Progenitor cell of endocrine pancreas (in vitro differentiated cells): ENCODE data around the gene POM121C. TPM values are rescaled to one million over a fixed set of nuclear protein-coding genes. Genes with fewer than 3 reads are reported as not detected.
A peak's percentile ranks its signal among the peaks of the same experiment; 100 is the strongest.
"Not testable (repeated sequence)": the region's sequence is repeated elsewhere in the genome, so short reads cannot be mapped to it uniquely, and the experiment has no call there.

Source experiments
- DNase-seq: peaks from one replicate; pipeline ENCODE4 v3.0.0; 2021; ENCODE audit warnings: low spot score; ENCODE audit not compliant: unreplicated experiment
- H3K27ac Mint-ChIP-seq: 2 replicates; pipeline ENCODE4 v1.8.0; 2021; ENCODE audit warnings: mild to moderate bottlenecking, moderate library complexity, mixed read lengths
- H3K27me3 Mint-ChIP-seq: 2 replicates; pipeline ENCODE4 v1.8.0; 2021; ENCODE audit warnings: mixed read lengths
- H3K36me3 Mint-ChIP-seq: 2 replicates; pipeline ENCODE4 v1.8.0; 2022; ENCODE audit warnings: mixed read lengths; ENCODE audit not compliant: insufficient read depth
- H3K4me1 Mint-ChIP-seq: 2 replicates; pipeline ENCODE4 v1.8.0; 2021; ENCODE audit warnings: low read depth, mixed read lengths
- H3K4me3 Mint-ChIP-seq: 2 replicates; pipeline ENCODE4 v1.8.0; 2021; ENCODE audit warnings: low read depth, mild to moderate bottlenecking, moderate library complexity, mixed read lengths
- H3K9me3 Mint-ChIP-seq: 2 replicates; pipeline ENCODE4 v1.8.0; 2021; ENCODE audit warnings: low read depth, mixed read lengths
- total RNA-seq: library from RNA; stranded (reverse); gene quantifications from 2 replicates; pipeline ENCODE4 v1.2.1, GENCODE V29; 2021

Gene POM121C
- total RNA-seq, 1 donor from 2014 or later = 70.6 TPM

- peak overlapping the region; percentile 33 for H3K27ac Mint-ChIP-seq
- DNase-seq, H3K9me3 Mint-ChIP-seq, H3K4me3 Mint-ChIP-seq, H3K27me3 Mint-ChIP-seq, H3K4me1 Mint-ChIP-seq: not testable (repeated sequence)
- peaks cover 16% of the 10 kb centered on the region for H3K36me3 Mint-ChIP-seq
Observed at GRCh38 chr7:75439000-75439399, 47.1 kb downstream of the POM121C start.

- not testable (repeated sequence) for H3K9me3 Mint-ChIP-seq, H3K27ac Mint-ChIP-seq, H3K36me3 Mint-ChIP-seq, H3K4me3 Mint-ChIP-seq, H3K27me3 Mint-ChIP-seq, DNase-seq, H3K4me1 Mint-ChIP-seq
Observed at GRCh38 chr7:75423481-75423880, 62.6 kb downstream of the POM121C start.

GRCh38 chr7:75421798-75422710 lies 64.0 kb downstream of the POM121C start:
- H3K4me3 Mint-ChIP-seq, H3K36me3 Mint-ChIP-seq, DNase-seq, H3K27me3 Mint-ChIP-seq, H3K9me3 Mint-ChIP-seq, H3K4me1 Mint-ChIP-seq, H3K27ac Mint-ChIP-seq: not testable (repeated sequence)

- H3K36me3 Mint-ChIP-seq, H3K4me3 Mint-ChIP-seq, H3K9me3 Mint-ChIP-seq, H3K27me3 Mint-ChIP-seq, DNase-seq, H3K4me1 Mint-ChIP-seq: not testable (repeated sequence)
- peak overlapping the region; percentile 94 for H3K27ac Mint-ChIP-seq
Observed at GRCh38 chr7:75420152-75420551, 65.9 kb downstream of the POM121C start.

GRCh38 chr7:75419693-75420092 lies 66.4 kb downstream of the POM121C start:
- not testable (repeated sequence) for DNase-seq, H3K4me3 Mint-ChIP-seq

GRCh38 chr7:75419210-75419609 lies 66.9 kb downstream of the POM121C start:
- H3K27ac Mint-ChIP-seq, H3K4me3 Mint-ChIP-seq, H3K36me3 Mint-ChIP-seq, H3K4me1 Mint-ChIP-seq, DNase-seq, H3K9me3 Mint-ChIP-seq, H3K27me3 Mint-ChIP-seq: not testable (repeated sequence)

More at GRCh38 chr7:75419693-75420092, 66.4 kb downstream of the POM121C start:
- not testable (repeated sequence) for H3K27me3 Mint-ChIP-seq, H3K4me1 Mint-ChIP-seq, H3K36me3 Mint-ChIP-seq, H3K9me3 Mint-ChIP-seq
- peak overlapping the region; percentile 94 for H3K27ac Mint-ChIP-seq

- not testable (repeated sequence) for H3K27me3 Mint-ChIP-seq, H3K9me3 Mint-ChIP-seq, H3K36me3 Mint-ChIP-seq, DNase-seq, H3K4me3 Mint-ChIP-seq, H3K4me1 Mint-ChIP-seq, H3K27ac Mint-ChIP-seq
Observed at GRCh38 chr7:75418292-75418858, 67.7 kb downstream of the POM121C start.

GRCh38 chr7:75416787-75417186 lies 69.3 kb downstream of the POM121C start:
- H3K36me3 Mint-ChIP-seq, DNase-seq: not testable (repeated sequence)

GRCh38 chr7:75415829-75416373 lies 70.2 kb downstream of the POM121C start:
- H3K27me3 Mint-ChIP-seq, DNase-seq, H3K4me1 Mint-ChIP-seq, H3K9me3 Mint-ChIP-seq, H3K36me3 Mint-ChIP-seq, H3K27ac Mint-ChIP-seq, H3K4me3 Mint-ChIP-seq: not testable (repeated sequence)

More at GRCh38 chr7:75416787-75417186, 69.3 kb downstream of the POM121C start:
- not testable (repeated sequence) for H3K4me1 Mint-ChIP-seq, H3K27me3 Mint-ChIP-seq, H3K27ac Mint-ChIP-seq, H3K4me3 Mint-ChIP-seq, H3K9me3 Mint-ChIP-seq

- H3K4me1 Mint-ChIP-seq, DNase-seq, H3K9me3 Mint-ChIP-seq, H3K27ac Mint-ChIP-seq, H3K27me3 Mint-ChIP-seq, H3K4me3 Mint-ChIP-seq, H3K36me3 Mint-ChIP-seq: not testable (repeated sequence)
Observed at GRCh38 chr7:75415428-75415817, 70.7 kb downstream of the POM121C start.

- not testable (repeated sequence) for DNase-seq, H3K27ac Mint-ChIP-seq, H3K36me3 Mint-ChIP-seq, H3K4me3 Mint-ChIP-seq, H3K9me3 Mint-ChIP-seq, H3K4me1 Mint-ChIP-seq, H3K27me3 Mint-ChIP-seq
Observed at GRCh38 chr7:75414708-75415427, 71.2 kb downstream of the POM121C start.

GRCh38 chr7:75414204-75414603 lies 71.9 kb downstream of the POM121C start:
- H3K36me3 Mint-ChIP-seq, DNase-seq, H3K4me1 Mint-ChIP-seq, H3K27ac Mint-ChIP-seq, H3K4me3 Mint-ChIP-seq, H3K27me3 Mint-ChIP-seq, H3K9me3 Mint-ChIP-seq: not testable (repeated sequence)

- not testable (repeated sequence) for H3K4me1 Mint-ChIP-seq, H3K27me3 Mint-ChIP-seq, H3K4me3 Mint-ChIP-seq, H3K36me3 Mint-ChIP-seq, H3K27ac Mint-ChIP-seq, H3K9me3 Mint-ChIP-seq, DNase-seq
Observed at GRCh38 chr7:75410823-75411173, 75.3 kb downstream of the POM121C start.
